ENCODE data around the gene MAP4K3.

Gene MAP4K3

DNA sequence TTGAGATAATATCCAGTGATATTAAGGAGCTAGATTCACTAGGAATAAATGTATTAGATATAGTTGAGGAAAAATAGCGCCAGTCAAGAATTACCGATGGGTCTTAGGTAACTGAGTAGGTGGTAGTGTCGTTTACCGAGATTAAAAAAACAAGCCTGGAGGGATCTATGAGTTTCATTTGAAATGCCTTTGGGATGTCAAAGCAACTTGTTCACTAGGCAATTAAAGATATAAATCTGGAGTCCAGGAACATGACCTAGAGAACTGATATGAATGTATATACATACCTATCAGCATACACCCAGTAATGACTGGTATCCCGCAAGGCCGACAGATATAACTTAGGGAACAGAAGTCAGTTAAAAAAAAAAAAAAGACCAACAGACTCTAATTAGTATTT, 29.2 kb upstream of the MAP4K3 start:
- no peak for DNase-seq (ENCODE audit: low read depth in 1 of 2, low spot score in 1 of 2)
- TF ChIP-seq POLR2AphosphoS5 (IDR thresholded peaks at IDR 0.05; ENCODE audit: low read depth): no peak
- H3K27ac ChIP-seq (replicated peaks): no peak overlapping the region
- H3K4me3 ChIP-seq (replicated peaks; ENCODE audit: insufficient read depth, low read length): no peak overlapping the region
- H3K27me3 ChIP-seq (ENCODE audit: insufficient read depth, poor library complexity, severe bottlenecking): no peaks in the 10 kb centered on the region

DNA sequence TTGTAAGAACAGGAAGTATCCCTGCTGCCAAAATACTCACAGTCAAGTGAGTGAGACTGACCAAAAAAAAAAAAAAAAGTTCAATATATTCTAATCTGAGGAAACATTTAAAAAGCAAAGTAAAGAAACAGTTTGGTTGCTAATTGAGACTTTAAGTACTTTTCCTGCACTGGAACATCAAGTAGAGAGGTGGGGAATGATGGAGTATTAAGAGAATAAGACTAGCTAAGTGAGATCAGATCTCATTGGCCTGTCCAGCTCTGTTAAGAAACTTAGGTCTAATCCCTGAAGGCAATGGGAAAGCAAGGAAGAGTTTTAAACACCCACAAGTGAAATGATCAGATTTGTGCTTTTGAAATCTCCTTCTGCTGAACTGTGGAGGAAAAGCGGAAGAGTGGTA, 27.8 kb upstream of the MAP4K3 start:
- no peak overlapping the region for H3K4me3 ChIP-seq (replicated peaks; ENCODE audit: insufficient read depth, low read length)
- no peak for DNase-seq (ENCODE audit: low read depth in 1 of 2, low spot score in 1 of 2)
- TF ChIP-seq SPI1 (IDR thresholded peaks at IDR 0.05; ENCODE audit: borderline replicate concordance, low read depth) (no peak), GABPA (IDR thresholded peaks at IDR 0.05; ENCODE audit: low read depth) (no peak), CTCF (IDR thresholded peaks at IDR 0.05; ENCODE audit: insufficient read depth, low read length) (no peak), REST (IDR thresholded peaks at IDR 0.05; ENCODE audit: insufficient replicate concordance, low read depth) (no peak), POLR2AphosphoS5 (IDR thresholded peaks at IDR 0.05; ENCODE audit: low read depth) (no peak)

GRCh38 chr2:39455826-39456225, 18.7 kb upstream of the MAP4K3 start:
- DNase-seq (ENCODE audit: low read depth in 1 of 2, low spot score in 1 of 2): no peak
- Histone ChIP-seq H3K27ac (replicated peaks) (no peak overlapping the region), H3K27me3 (ENCODE audit: insufficient read depth, poor library complexity, severe bottlenecking) (no peaks in the 10 kb centered on the region), H3K4me3 (replicated peaks; ENCODE audit: insufficient read depth, low read length) (no peak overlapping the region)
- TF ChIP-seq GABPA (IDR thresholded peaks at IDR 0.05; ENCODE audit: low read depth) (no peak), POLR2AphosphoS5 (IDR thresholded peaks at IDR 0.05; ENCODE audit: low read depth) (no peak), SPI1 (IDR thresholded peaks at IDR 0.05; ENCODE audit: borderline replicate concordance, low read depth) (no peak), CTCF (IDR thresholded peaks at IDR 0.05; ENCODE audit: insufficient read depth, low read length) (no peak), REST (IDR thresholded peaks at IDR 0.05; ENCODE audit: insufficient replicate concordance, low read depth) (no peak)

More for the DNA sequence above, 27.8 kb upstream of the MAP4K3 start:
- Histone ChIP-seq H3K27me3 (ENCODE audit: insufficient read depth, poor library complexity, severe bottlenecking) (no peaks in the 10 kb centered on the region), H3K27ac (replicated peaks) (no peak overlapping the region)

DNA sequence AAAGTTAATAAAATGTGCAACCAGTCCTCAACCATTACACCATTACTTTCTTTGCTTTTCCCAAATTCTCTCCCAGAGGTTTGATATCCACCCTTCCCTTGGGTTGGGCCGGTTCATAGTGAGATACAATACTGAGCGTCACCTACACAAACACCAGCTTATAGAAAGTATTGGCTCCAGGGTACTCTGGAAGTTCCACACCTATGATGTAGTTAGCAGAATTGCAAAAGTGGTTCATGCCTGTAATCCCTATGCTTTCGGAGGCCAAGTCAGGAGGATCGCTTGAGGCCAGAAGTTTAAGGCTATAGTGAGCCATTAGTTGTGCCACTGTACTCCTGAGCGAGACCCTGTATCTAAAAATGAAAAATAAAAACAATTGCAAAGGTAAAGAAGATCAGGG, 15.3 kb upstream of the MAP4K3 start:
- no peak for TF ChIP-seq GABPA (IDR thresholded peaks at IDR 0.05; ENCODE audit: low read depth)
- TF ChIP-seq SPI1 (IDR thresholded peaks at IDR 0.05; ENCODE audit: borderline replicate concordance, low read depth): no peak
- no peak for TF ChIP-seq REST (IDR thresholded peaks at IDR 0.05; ENCODE audit: insufficient replicate concordance, low read depth)
- no peak for TF ChIP-seq CTCF (IDR thresholded peaks at IDR 0.05; ENCODE audit: insufficient read depth, low read length)
- no peak for TF ChIP-seq POLR2AphosphoS5 (IDR thresholded peaks at IDR 0.05; ENCODE audit: low read depth)
- Histone ChIP-seq H3K27ac (replicated peaks) (no peak overlapping the region), H3K27me3 (ENCODE audit: insufficient read depth, poor library complexity, severe bottlenecking) (no peaks in the 10 kb centered on the region), H3K4me3 (replicated peaks; ENCODE audit: insufficient read depth, low read length) (no peak overlapping the region)
- DNase-seq (ENCODE audit: low read depth in 1 of 2, low spot score in 1 of 2): no peak

All from HL-60 (cell line).